HG03097 (cell line): ENCODE results near the gene MSI2.
"Not testable (repeated sequence)": the region's sequence is repeated elsewhere in the genome, so short reads cannot be mapped to it uniquely, and the experiment has no call there.

Source experiments
- ATAC-seq: cut with Tn5 transposase; IDR thresholded peaks from one replicate; pipeline ENCODE4 v1.9.1; 2021; ENCODE audit not compliant: unreplicated experiment, low FRiP score

The MSI2 gene

GRCh38 chr17:57288773-57289121, 32.4 kb downstream of the MSI2 start:
- no peak for ATAC-seq

DNA sequence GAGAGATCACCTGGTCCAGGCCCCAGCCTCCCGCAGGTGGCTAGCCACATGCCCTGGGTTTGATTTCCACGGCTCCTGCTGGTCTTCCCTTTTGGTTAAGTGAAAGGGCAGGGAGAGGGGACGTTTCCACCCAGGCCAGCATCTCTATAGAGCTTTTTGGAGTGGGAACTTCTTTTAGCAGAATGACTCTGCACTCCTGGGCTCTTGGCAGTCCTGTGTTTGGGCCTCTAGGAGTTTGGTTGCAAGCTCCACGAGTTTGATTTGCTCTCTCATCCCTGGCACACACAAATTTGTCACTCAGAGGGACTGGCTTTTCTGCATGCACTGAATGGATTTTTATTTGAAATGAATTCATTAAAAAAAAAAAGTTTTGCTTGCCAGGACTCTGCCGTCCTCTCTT, 32.8 kb downstream of the MSI2 start:
- no peak for ATAC-seq

DNA sequence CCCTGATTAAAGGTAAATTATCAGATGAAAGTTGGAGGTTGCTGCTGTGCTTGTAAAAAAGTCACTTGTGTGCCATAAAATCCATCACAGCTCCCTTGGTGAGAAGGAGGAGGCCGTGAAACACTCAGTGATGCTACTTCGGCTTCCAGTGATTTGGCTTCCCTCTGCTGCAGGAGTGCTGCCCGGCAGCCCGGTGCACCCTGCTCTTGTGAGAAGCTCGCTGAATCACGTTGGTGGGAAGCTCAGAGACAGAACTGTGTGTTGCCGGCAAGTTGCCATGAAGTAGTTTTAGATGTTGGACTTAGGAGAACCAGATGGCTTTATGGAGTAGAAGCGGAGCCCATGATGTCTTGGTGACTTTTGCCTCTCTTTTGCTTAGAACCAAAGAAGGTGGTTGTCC, 33.3 kb downstream of the MSI2 start:
- ATAC-seq = no peak

DNA sequence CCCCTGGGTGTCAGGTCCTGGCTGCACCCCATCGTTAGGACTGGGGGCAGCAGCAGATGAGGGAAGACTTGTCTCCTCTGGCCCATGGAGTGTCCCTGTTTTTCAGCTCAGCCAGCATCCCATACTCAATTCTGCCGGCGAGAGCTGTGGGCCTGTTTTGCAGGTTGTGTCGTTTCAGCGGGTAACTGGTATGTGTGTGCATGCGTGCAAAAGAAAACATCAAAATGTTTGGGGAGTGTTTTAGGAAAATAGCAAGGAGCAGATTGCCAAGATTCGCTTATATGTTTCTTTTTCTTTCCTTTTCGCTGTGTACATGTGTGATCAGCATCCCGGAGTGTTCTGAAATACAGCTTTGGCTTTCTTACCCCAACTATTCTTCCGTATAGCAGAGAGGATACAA, 34.7 kb downstream of the MSI2 start:
- no peak for ATAC-seq

GRCh38 chr17:57292091-57292490, 35.8 kb downstream of the MSI2 start:
- no peak for ATAC-seq

DNA sequence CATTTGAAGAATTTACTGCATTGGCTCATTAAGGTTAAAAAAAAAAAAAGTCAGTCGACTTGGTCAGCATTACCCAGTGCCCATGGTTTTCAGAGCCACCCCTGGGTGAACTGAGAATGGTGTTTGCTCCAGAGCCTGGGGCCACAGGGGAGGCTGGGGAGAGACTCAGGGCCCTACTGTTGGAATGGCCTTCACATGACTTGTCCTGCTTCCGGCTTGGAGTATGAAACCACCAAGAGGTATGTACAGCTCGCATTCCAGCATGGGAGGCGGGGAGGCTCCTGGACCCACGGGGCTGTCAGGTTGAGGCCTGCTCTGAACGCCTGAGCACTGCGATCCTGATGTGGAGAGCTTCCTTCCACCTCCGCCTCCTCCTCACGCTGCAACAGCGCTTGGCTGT, 36.8 kb downstream of the MSI2 start:
- no peak for ATAC-seq

- no peak for ATAC-seq
These were observed 37.8 kb downstream of the MSI2 start for GRCh38 chr17:57294101-57294500.

- ATAC-seq = no peak
These were observed 38.5 kb downstream of the MSI2 start for GRCh38 chr17:57294629-57295501.

DNA sequence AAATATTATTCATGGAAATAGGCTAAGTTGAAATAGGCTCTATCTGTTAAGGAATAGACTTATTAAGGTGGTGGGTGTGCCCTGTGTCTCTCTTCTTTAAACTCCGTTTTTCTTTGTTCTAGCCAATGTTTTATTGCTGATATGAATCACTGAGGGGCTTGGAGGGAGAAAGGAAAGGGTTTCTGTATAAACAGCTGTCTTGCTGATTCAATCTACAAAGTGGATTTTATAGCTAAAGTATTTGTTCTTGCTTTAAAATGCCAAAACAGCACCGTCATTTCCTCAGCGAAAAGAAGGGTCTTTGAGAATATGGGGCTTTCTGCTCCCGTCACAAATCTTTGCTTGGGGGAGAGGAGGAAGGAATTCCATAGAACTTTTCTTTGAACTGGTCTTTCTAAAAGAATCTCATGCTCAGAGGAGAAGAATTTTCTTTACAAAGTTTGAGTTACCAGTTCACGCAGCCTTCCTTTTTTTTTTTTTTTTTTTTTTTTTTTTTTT, 39.3 kb downstream of the MSI2 start:
- no peak for ATAC-seq

GRCh38 chr17:57296231-57296630, 39.9 kb downstream of the MSI2 start:
- no peak for ATAC-seq

GRCh38 chr17:57299176-57299575, 42.9 kb downstream of the MSI2 start:
- no peak for ATAC-seq

GRCh38 chr17:57300592-57300991, 44.3 kb downstream of the MSI2 start:
- not testable (repeated sequence) for ATAC-seq

- no peak for ATAC-seq
These were observed 46.6 kb downstream of the MSI2 start for GRCh38 chr17:57302690-57303465.

DNA sequence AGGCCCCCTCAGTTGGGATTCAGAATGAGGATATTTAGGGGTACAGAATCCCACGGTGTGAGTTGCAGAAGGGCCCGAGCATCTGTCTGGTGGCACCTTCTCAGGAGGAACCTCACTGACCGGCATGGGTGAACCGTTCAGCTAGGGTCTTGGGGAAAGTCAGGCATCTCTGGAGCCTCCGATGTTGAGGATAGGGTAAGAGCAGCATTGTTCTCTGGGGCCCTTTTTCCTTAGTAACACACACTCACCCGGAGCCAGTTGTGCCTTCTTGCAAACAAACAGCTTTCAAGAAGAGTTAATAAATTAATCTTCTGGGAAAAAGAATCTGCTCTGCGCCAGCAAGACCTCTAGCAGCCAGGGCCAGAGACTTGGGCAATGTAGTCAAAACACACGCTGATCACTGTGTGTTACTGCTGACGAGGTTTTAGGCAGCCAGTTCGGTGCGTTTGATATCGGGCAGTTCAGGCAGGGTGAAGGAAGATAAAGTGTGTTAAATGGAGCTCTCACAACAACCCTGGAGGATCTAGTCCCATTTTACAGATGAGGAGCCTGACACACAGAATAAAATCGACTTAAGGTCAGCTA, 48.9 kb downstream of the MSI2 start:
- ATAC-seq = no peak

GRCh38 chr17:57305908-57306504, 49.7 kb downstream of the MSI2 start:
- ATAC-seq = no peak

GRCh38 chr17:57308543-57309186, 52.3 kb downstream of the MSI2 start:
- no peak for ATAC-seq

DNA sequence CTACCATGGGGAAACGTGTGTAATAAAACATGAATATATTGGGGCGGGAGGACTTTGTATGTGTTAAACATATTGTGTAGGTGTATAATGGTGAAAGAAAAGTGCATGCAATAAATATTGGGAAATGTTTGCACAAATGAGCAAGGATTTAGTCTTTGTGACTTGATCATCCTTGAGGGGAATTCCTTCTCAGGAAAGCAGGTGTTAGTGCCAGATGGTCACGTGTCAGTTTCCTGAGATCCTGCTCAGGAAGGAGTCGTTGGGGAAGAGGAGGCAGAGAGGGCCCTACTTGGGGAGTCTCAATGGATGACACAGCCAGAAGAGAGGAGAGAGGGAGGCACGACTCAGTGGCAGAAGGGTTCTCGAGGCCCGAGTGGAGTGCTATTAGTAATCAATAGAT, 53.2 kb downstream of the MSI2 start:
- no peak for ATAC-seq

- no peak for ATAC-seq
These were observed 55.2 kb downstream of the MSI2 start for GRCh38 chr17:57311281-57312216.

GRCh38 chr17:57312242-57312641, 55.9 kb downstream of the MSI2 start:
- no peak for ATAC-seq
